NB4 (cell line): ENCODE data around the gene DGKB.

Experiments
- DNase-seq: peaks from one replicate; pipeline ENCODE4 v3.0.0; 2010; ENCODE audit warnings: low read depth
- H3K4me3 ChIP-seq: one replicate; pipeline ENCODE4 v1.5.1; 2011; ENCODE audit warnings: mild to moderate bottlenecking, low read depth, low read length, moderate library complexity
- MYC ChIP-seq: IDR thresholded peaks from 2 replicates; pipeline ENCODE4 v1.6.1; 2011; ENCODE audit warnings: low read depth, low read length
- POLR2A ChIP-seq: IDR thresholded peaks from 2 replicates; pipeline ENCODE4 v1.6.1; 2011; ENCODE audit warnings: mild to moderate bottlenecking; ENCODE audit not compliant: insufficient read length; ENCODE audit errors: extremely low read depth
- TF ChIP-seq, protein P1 (sequence below): IDR thresholded peaks from 2 replicates; pipeline ENCODE4 v1.6.1; 2011; ENCODE audit warnings: low read depth, low read length
- TF ChIP-seq, protein P2 (sequence below): IDR thresholded peaks from one replicate; pipeline ENCODE4 v1.5.1; 2012; ENCODE audit warnings: low read depth, low read length

Gene DGKB

DNA sequence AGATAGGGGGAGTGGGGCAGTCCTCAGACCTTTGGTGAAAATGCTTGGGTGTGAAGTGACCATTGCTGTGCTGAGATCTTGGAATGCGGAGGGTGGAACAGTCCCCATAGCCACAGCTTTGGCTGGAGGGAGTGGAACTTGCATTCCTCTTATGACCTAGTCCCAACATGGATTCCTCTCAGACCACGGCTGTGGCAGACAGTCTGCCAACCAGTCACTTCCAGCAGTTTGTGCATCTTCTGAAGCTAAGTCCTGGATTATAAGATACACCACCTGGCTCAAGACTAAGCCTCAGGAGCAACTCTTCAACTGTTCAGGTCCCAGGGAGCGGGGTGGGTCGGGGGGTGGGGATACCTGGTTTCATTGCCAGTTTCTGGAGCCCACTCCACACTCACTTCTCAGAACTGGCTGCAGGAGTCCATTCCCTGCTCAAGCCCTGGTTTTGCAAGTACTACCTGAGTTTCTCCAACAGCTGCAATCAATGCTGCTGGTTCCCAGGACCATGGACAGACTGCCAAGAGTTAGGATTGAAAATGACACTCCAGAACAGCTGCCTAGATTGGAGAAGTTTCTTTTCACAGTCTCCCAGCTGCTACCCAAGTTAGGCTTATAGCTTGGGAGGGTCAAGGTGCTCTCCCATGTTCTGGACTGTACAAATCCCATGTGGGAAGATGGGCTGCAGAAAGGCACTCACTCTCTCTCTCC lies 29.1 kb upstream of the DGKB start:
- no peak for DNase-seq
- TF ChIP-seq, protein P1, sequence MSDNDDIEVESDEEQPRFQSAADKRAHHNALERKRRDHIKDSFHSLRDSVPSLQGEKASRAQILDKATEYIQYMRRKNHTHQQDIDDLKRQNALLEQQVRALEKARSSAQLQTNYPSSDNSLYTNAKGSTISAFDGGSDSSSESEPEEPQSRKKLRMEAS, result no peak
- no peak overlapping the region for H3K4me3 ChIP-seq

DNA sequence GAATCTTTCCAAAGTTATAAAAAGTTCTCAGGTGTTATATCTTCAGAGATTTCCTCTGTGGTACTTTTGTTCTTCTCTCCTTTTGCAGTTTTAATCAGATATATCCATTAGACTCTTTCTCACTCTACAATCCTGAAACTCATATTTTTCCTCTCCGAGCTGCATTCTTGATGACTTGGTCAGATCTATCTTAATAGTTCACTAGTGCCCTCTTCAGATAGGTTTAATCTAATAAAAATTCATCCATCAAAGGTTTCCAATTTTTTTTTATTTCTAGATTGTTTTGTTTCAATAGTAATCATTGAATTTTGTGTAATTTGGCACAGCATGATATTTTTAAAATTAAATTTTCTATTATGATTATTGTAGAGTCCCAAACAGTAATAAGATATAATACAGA lies 21.8 kb upstream of the DGKB start:
- TF ChIP-seq POLR2A (no peak), MYC (no peak)
- no peak for DNase-seq
- H3K4me3 ChIP-seq, result no peak overlapping the region

DNA sequence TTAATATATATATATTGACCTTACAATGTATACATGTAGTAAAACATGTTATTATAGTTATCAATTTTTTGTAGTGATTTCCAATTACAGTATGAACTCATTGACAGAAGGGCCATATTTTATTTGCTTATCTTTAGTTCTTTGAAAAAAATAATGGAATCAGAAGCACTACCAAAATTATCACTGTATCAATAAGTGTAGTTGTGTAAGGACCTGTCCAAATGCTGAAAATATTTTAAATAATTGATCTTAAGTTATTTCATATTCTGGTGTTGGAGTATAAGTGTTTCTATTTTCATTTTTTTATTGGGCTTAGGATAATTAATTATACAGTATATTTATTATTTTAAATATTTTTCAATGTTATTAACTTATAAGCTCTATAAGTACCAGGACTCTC lies 8.5 kb upstream of the DGKB start:
- TF ChIP-seq, protein P2, sequence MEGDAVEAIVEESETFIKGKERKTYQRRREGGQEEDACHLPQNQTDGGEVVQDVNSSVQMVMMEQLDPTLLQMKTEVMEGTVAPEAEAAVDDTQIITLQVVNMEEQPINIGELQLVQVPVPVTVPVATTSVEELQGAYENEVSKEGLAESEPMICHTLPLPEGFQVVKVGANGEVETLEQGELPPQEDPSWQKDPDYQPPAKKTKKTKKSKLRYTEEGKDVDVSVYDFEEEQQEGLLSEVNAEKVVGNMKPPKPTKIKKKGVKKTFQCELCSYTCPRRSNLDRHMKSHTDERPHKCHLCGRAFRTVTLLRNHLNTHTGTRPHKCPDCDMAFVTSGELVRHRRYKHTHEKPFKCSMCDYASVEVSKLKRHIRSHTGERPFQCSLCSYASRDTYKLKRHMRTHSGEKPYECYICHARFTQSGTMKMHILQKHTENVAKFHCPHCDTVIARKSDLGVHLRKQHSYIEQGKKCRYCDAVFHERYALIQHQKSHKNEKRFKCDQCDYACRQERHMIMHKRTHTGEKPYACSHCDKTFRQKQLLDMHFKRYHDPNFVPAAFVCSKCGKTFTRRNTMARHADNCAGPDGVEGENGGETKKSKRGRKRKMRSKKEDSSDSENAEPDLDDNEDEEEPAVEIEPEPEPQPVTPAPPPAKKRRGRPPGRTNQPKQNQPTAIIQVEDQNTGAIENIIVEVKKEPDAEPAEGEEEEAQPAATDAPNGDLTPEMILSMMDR, result no peak
- TF ChIP-seq, protein P1, result no peak
- TF ChIP-seq POLR2A (no peak), MYC (no peak)
- no peak overlapping the region for H3K4me3 ChIP-seq
- DNase-seq, result no peak

GRCh38 chr7:14908697-14909096 lies 6.1 kb upstream of the DGKB start:
- TF ChIP-seq, protein P1, result no peak
- no peak overlapping the region for H3K4me3 ChIP-seq
- DNase-seq, result no peak

GRCh38 chr7:14905764-14906163 lies 3.2 kb upstream of the DGKB start:
- no peak for DNase-seq
- TF ChIP-seq, protein P2, result no peak
- no peak for TF ChIP-seq POLR2A
- TF ChIP-seq, protein P1, result no peak
- TF ChIP-seq MYC, result no peak
- no peak overlapping the region for H3K4me3 ChIP-seq

- no peak overlapping the region for H3K4me3 ChIP-seq
- TF ChIP-seq POLR2A (no peak), MYC (no peak)
- TF ChIP-seq, protein P2, result no peak
- TF ChIP-seq, protein P1, result no peak
- DNase-seq, result no peak
Measured at GRCh38 chr7:14900051-14900450, 2.5 kb downstream of the DGKB start.

DNA sequence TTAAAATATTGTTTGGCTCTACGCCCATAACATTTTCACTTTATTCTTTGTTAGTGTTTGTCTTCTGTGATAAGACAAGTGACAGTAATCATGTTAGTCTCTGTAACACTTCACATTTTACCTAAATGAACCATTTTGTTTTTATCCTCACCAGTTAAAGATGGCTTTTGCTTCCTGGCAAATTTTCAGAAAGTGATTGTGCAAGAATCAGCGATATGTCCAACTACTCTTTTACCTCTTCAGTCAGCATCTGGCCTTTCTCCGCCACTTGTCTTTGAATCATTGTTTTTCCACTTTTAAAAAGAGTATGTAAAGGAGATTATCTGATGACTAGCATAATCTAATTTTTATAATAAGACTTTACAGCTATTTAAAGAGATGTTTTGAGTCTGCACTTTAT lies 3.5 kb downstream of the DGKB start:
- DNase-seq, result no peak
- TF ChIP-seq, protein P1, result no peak
- no peak for TF ChIP-seq MYC
- no peak overlapping the region for H3K4me3 ChIP-seq

DNA sequence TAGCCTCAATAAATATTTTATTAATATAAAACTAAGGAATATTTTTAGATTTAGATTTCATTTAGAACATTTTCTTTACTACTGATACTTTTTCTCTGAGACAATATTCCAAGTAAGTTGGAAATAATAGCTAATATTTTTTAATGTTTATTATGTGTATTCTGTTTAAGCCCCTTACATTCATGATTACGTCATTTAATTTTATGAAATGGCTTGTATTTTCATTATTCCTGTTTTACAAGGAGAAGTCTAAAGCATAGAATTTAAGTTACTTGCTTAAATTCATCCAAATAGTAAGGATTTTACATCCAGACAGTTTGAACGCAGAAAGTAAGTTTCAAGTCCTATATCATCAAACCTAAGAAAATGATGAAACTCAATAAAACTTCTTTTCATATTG lies 6.1 kb downstream of the DGKB start:
- DNase-seq, result no peak
- H3K4me3 ChIP-seq, result no peak overlapping the region
- TF ChIP-seq MYC, result no peak
- TF ChIP-seq, protein P2, result no peak
- TF ChIP-seq, protein P1, result no peak
- TF ChIP-seq POLR2A, result no peak
